H9 (cell line): Measurements from ENCODE around the gene TSPAN18. TPM values are rescaled to one million over a fixed set of nuclear protein-coding genes. Genes with fewer than 3 reads are reported as not detected.

Experiments
- DNase-seq: peaks from one replicate; pipeline ENCODE4 v3.0.0-alpha.2; 2017
- H2AFZ ChIP-seq: one replicate; pipeline ENCODE4 v1.6.1; 2013; ENCODE audit warnings: mild to moderate bottlenecking, low read length, control low read depth, moderate library complexity
- H2AK5ac ChIP-seq: 2 replicates; pipeline ENCODE4 v1.6.1; 2013; ENCODE audit warnings: low read length, control low read depth, mixed read lengths; ENCODE audit not compliant: insufficient read length
- H2BK120ac ChIP-seq: one replicate; pipeline ENCODE4 v1.6.1; 2013; ENCODE audit warnings: low read depth, mild to moderate bottlenecking, low read length, control low read depth, inconsistent platforms; ENCODE audit not compliant: poor library complexity, severe bottlenecking
- H2BK12ac ChIP-seq: 2 replicates; pipeline ENCODE4 v1.6.1; 2013; ENCODE audit warnings: low read length, control low read depth, mixed read lengths, low read depth; ENCODE audit not compliant: insufficient read length
- H2BK15ac ChIP-seq: 2 replicates; pipeline ENCODE4 v1.6.1; 2013; ENCODE audit warnings: low read depth, low read length, control low read depth
- H2BK20ac ChIP-seq: one replicate; pipeline ENCODE4 v1.6.1; 2013; ENCODE audit warnings: low read depth, mild to moderate bottlenecking, low read length, control low read depth, inconsistent platforms; ENCODE audit not compliant: poor library complexity, severe bottlenecking
- H2BK5ac ChIP-seq: 2 replicates; pipeline ENCODE4 v1.6.1; 2013; ENCODE audit warnings: low read length, control low read depth, mixed read lengths; ENCODE audit not compliant: insufficient read length
- H3K14ac ChIP-seq: 2 replicates; pipeline ENCODE4 v1.6.1; 2013; ENCODE audit warnings: low read length, control low read depth; ENCODE audit not compliant: insufficient read depth
- H3K18ac ChIP-seq: 2 replicates; pipeline ENCODE4 v1.6.1; 2013; ENCODE audit warnings: low read depth, mild to moderate bottlenecking, mixed read lengths, low read length, control low read depth; ENCODE audit not compliant: insufficient read length
- H3K23ac ChIP-seq: 2 replicates; pipeline ENCODE4 v1.6.1; 2013; ENCODE audit warnings: low read length, control low read depth, mixed read lengths, low read depth; ENCODE audit not compliant: insufficient read length
- H3K23me2 ChIP-seq: 2 replicates; pipeline ENCODE4 v1.6.1; 2013; ENCODE audit warnings: low read depth, mild to moderate bottlenecking, mixed read lengths, low read length, control low read depth; ENCODE audit not compliant: insufficient read length, poor library complexity, severe bottlenecking
- H3K27ac ChIP-seq: 2 replicates; pipeline ENCODE4 v1.5.1; 2013; ENCODE audit warnings: low read length, control low read depth, mixed read lengths, low read depth; ENCODE audit not compliant: insufficient read length
- H3K27me3 ChIP-seq: 2 replicates; pipeline ENCODE4 v1.6.1; 2013; ENCODE audit warnings: low read length, control low read depth, inconsistent platforms; ENCODE audit not compliant: insufficient read depth
- H3K4ac ChIP-seq: 2 replicates; pipeline ENCODE4 v1.6.1; 2013; ENCODE audit warnings: low read depth, mild to moderate bottlenecking, control low read depth, inconsistent platforms, low read length, moderate library complexity
- H3K4me1 ChIP-seq: 2 replicates; pipeline ENCODE4 v1.6.1; 2013; ENCODE audit warnings: low read length, control low read depth, inconsistent platforms; ENCODE audit not compliant: insufficient read depth
- H3K4me2 ChIP-seq: 2 replicates; pipeline ENCODE4 v1.6.1; 2013; ENCODE audit warnings: low read length, control low read depth, mixed read lengths; ENCODE audit not compliant: insufficient read length, insufficient read depth
- H3K56ac ChIP-seq: 2 replicates; pipeline ENCODE4 v1.6.1; 2013; ENCODE audit warnings: low read depth, mild to moderate bottlenecking, mixed read lengths, low read length, control low read depth; ENCODE audit not compliant: insufficient read length
- H3K79me1 ChIP-seq: 2 replicates; pipeline ENCODE4 v1.6.1; 2013; ENCODE audit warnings: low read depth, mild to moderate bottlenecking, moderate library complexity, low read length, control low read depth, inconsistent platforms; ENCODE audit not compliant: insufficient read depth, poor library complexity, severe bottlenecking
- H3K79me2 ChIP-seq: 2 replicates; pipeline ENCODE4 v1.6.1; 2013; ENCODE audit warnings: low read length, control low read depth, inconsistent platforms; ENCODE audit not compliant: insufficient read depth
- H3K9ac ChIP-seq: 2 replicates; pipeline ENCODE4 v1.6.1; 2013; ENCODE audit warnings: low read length, control low read depth, mixed read lengths; ENCODE audit not compliant: insufficient read length; ENCODE audit errors: extremely low read depth
- H3K9me3 ChIP-seq: one replicate; pipeline ENCODE4 v1.6.1; 2013; ENCODE audit warnings: low read depth, low read length, inconsistent platforms; ENCODE audit not compliant: control insufficient read depth
- H3T11ph ChIP-seq: one replicate; pipeline ENCODE4 v1.6.1; 2013; ENCODE audit warnings: mild to moderate bottlenecking, low read length, control low read depth, inconsistent platforms
- H4K20me1 ChIP-seq: one replicate; pipeline ENCODE4 v1.6.1; 2013; ENCODE audit not compliant: control insufficient read depth, insufficient read length, insufficient read depth
- H4K5ac ChIP-seq: 2 replicates; pipeline ENCODE4 v1.6.1; 2013; ENCODE audit warnings: low read depth, mild to moderate bottlenecking, mixed read lengths, low read length, control low read depth; ENCODE audit not compliant: insufficient read length
- H4K8ac ChIP-seq: replicated peaks from 2 replicates; pipeline ENCODE4 v1.6.1; 2013; ENCODE audit warnings: low read length, control low read depth, mixed read lengths, low read depth; ENCODE audit not compliant: insufficient read length
- H4K91ac ChIP-seq: 2 replicates; pipeline ENCODE4 v1.6.1; 2013; ENCODE audit warnings: low read depth, mild to moderate bottlenecking, moderate library complexity, mixed read lengths, low read length, control low read depth; ENCODE audit not compliant: insufficient read length
- H3K27ac Mint-ChIP-seq, 3 experiments: 2 replicates in 2 of 3; 3 replicates in 1 of 3; pipeline ENCODE4 v1.8.0; 2020 to 2021; ENCODE audit warnings: mixed read lengths in 3 of 3, mild to moderate bottlenecking in 1 of 3, moderate library complexity in 1 of 3
- H3K27me3 Mint-ChIP-seq: 2 replicates; pipeline ENCODE4 v1.8.0; 2021; ENCODE audit warnings: low read depth, mild to moderate bottlenecking, moderate library complexity, mixed read lengths
- H3K36me3 Mint-ChIP-seq, 3 experiments: 2 replicates in 2 of 3; 3 replicates in 1 of 3; pipeline ENCODE4 v1.8.0; 2020 to 2021; ENCODE audit warnings: low read depth in 3 of 3, mixed read lengths in 3 of 3; ENCODE audit not compliant: insufficient read depth in 1 of 3
- H3K4me1 Mint-ChIP-seq, 2 experiments: 2 replicates each; pipeline ENCODE4 v1.8.0; 2020; ENCODE audit warnings: mixed read lengths in 2 of 2
- H3K4me3 Mint-ChIP-seq, 2 experiments: 2 replicates in 1 of 2; 3 replicates in 1 of 2; pipeline ENCODE4 v1.8.0; 2020 to 2021; ENCODE audit warnings: mild to moderate bottlenecking in 2 of 2, mixed read lengths in 2 of 2, moderate library complexity in 1 of 2
- H3K9me3 Mint-ChIP-seq, 2 experiments: 2 replicates in 1 of 2; 3 replicates in 1 of 2; pipeline ENCODE4 v1.8.0; 2020; ENCODE audit warnings: mild to moderate bottlenecking in 2 of 2, mixed read lengths in 2 of 2, moderate library complexity in 1 of 2
- CTCF ChIP-seq: fragments of 200-600 bp; sonication (generic); conservative IDR thresholded peaks from 3 replicates; pipeline ENCODE4 v1.8.0; 2021; ENCODE audit warnings: antibody characterized with exemption, mild to moderate bottlenecking
- WGBS: extraction: QIAGEN DNeasy Blood & Tissue Kit; methylation state at CpG from one replicate; pipeline ENCODE4 v1.1.7; 2013; ENCODE audit warnings: missing lambda C conversion rate, low lambda C conversion rate, mixed read lengths; ENCODE audit not compliant: insufficient read length; ENCODE audit errors: extremely low coverage; 5-methylcytosine and 5-hydroxymethylcytosine counted together
- total RNA-seq: library from RNA; stranded (reverse); gene quantifications from 2 replicates; pipeline ENCODE4 v1.2.1, GENCODE V29; 2021

TSPAN18 gene
- total RNA-seq, 1 experiment from 2014 or later: 25.3 TPM

- H4K8ac ChIP-seq: no peak overlapping the region
- Mint-ChIP-seq H3K4me1 (peaks cover 27 to 28% of the 10 kb centered on the region in 2 experiments), H3K9me3 (no peaks in the 10 kb centered on the region), H3K36me3 (no peaks in the 10 kb centered on the region; a peak in 1 of 7 replicates), H3K27me3 (peaks cover 1% of the 10 kb centered on the region; the same call in 1 of the 2 replicates), H3K4me3 (no peak overlapping the region), H3K27ac (peak overlapping the region in 1 of 3 experiments; percentile 27; a peak in 1 of 7 replicates)
- H2BK15ac ChIP-seq: no peak overlapping the region
- no peak overlapping the region for H2AFZ ChIP-seq
- H3K9me3 ChIP-seq: no peaks in the 10 kb centered on the region
- no peaks in the 10 kb centered on the region for H3K79me2 ChIP-seq
- no peak overlapping the region for H3K9ac ChIP-seq
- H3K14ac ChIP-seq: no peak overlapping the region
- H4K20me1 ChIP-seq: peaks cover 3% of the 10 kb centered on the region
- no CpG with 5 or more reads among the region's 3 CpGs for WGBS
- H3K23me2 ChIP-seq: no peaks in the 10 kb centered on the region
- DNase-seq: no peak
- no peak overlapping the region for H3K4me2 ChIP-seq
- no peak overlapping the region for H4K5ac ChIP-seq
- H2BK12ac ChIP-seq: no peak overlapping the region
- H2BK20ac ChIP-seq: no peak overlapping the region
- H3K79me1 ChIP-seq: no peaks in the 10 kb centered on the region
- H3K56ac ChIP-seq: no peak overlapping the region
- no peak for TF ChIP-seq CTCF
- H3K27ac ChIP-seq: no peak overlapping the region
- H2AK5ac ChIP-seq: no peak overlapping the region
- H2BK5ac ChIP-seq: no peak overlapping the region
- H3K23ac ChIP-seq: no peak overlapping the region
- H3T11ph ChIP-seq: no peak overlapping the region
- no peak overlapping the region for H3K4ac ChIP-seq
- no peak overlapping the region for H2BK120ac ChIP-seq
- no peak overlapping the region for H4K91ac ChIP-seq
- H3K27me3 ChIP-seq: no peaks in the 10 kb centered on the region
- H3K18ac ChIP-seq: no peak overlapping the region
- no peaks in the 10 kb centered on the region for H3K4me1 ChIP-seq
Measured at GRCh38 chr11:44923806-44924205, 197.0 kb downstream of the TSPAN18 start.
